ENCODE measurements around the gene TBX10. TPM values are rescaled to one million over a fixed set of nuclear protein-coding genes. Genes with fewer than 3 reads are reported as not detected.

TBX10 gene
- total RNA-seq, 1 donor from 2014 or later, result 0.14 TPM

- intact Hi-C loops (cut with micrococcal nuclease), result no loop called here
- no peaks in the 10 kb centered on the region for H3K9me3 ChIP-seq (replicated peaks)
- no peaks in the 10 kb centered on the region for H3K36me3 ChIP-seq
- no peak overlapping the region for H3K4me3 ChIP-seq
- peaks cover 42% of the 10 kb centered on the region for H3K27me3 ChIP-seq (ENCODE audit: low read depth)
- H3K4me1 ChIP-seq, result peaks cover 7% of the 10 kb centered on the region
- no peak overlapping the region for H3K27ac ChIP-seq (replicated peaks)
- no peak for TF ChIP-seq CTCF (IDR thresholded peaks at IDR 0.05; ENCODE audit: borderline replicate concordance)
- DNase-seq, result no peak
These were observed 2.6 kb downstream of the TBX10 start for GRCh38 chr11:67636962-67637361.

DNA sequence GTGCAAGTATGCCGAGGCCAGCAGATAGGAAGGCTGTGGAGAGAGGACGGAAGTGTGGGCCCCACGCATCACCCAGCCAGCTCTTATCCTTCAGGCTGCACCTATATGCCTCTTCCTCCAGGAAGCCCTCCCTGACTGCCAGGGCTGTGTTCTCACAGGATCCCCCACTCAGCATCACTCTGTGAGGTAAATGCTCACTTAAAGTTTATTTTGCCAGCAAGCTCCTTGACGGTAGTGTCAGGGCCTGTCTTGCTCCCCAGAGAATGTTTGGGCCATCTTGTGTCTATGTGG is 4.4 kb downstream of the TBX10 start:
- no peak for DNase-seq
- intact Hi-C loops (cut with micrococcal nuclease), result no loop called here
- Histone ChIP-seq H3K4me1 (peaks cover 23% of the 10 kb centered on the region), H3K36me3 (no peaks in the 10 kb centered on the region), H3K4me3 (no peak overlapping the region), H3K9me3 (replicated peaks) (no peaks in the 10 kb centered on the region), H3K27ac (replicated peaks) (no peak overlapping the region), H3K27me3 (ENCODE audit: low read depth) (peaks cover 28% of the 10 kb centered on the region)
- TF ChIP-seq CTCF (IDR thresholded peaks at IDR 0.05; ENCODE audit: borderline replicate concordance), result no peak

DNA sequence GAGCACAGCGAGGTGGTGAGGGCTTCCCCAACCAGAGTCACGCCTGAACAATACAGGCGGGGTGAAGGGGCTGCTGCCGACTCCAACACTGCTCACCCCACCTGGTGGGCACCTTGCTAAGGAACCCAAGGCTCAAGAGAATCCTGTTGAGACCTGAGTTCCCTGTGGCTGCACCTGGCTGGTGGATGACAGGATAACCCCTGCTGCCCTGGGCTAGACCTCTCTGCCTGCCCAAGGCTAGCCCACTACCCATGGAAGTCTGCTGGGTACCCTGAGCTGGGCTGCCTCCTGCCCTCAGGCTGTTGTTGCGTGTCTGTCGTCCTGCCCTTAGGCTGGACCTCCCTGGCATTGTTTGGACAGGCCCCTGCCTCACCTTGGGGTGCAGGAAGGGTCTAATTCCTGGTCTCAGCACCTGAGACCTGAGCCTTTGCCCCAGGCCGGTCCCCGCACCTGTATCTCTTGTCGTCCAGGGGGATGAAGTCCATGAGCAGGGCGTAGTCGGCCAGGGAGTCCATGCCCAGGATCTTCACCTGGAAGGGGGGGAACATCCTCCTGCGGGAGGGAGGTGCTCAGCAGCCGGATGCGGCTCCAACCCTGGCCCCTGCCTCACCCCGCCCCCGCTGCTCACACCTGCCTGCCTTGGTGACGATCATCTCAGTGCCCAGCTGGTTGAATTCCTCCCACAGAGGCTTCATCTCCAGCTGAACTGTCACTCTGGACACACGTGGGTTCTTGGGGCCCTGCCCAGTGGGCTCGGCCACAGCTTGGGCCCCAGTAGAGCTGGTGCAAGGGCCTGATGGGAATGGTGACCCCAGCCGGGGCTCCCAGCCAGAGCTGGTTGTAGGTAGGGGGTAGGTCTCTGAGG is 5.0 kb downstream of the TBX10 start:
- peaks cover 23% of the 10 kb centered on the region for H3K27me3 ChIP-seq (ENCODE audit: low read depth)
- TF ChIP-seq CTCF (IDR thresholded peaks at IDR 0.05; ENCODE audit: borderline replicate concordance), result no peak
- H3K9me3 ChIP-seq (replicated peaks), result no peaks in the 10 kb centered on the region
- peaks cover 24% of the 10 kb centered on the region for H3K4me1 ChIP-seq
- H3K27ac ChIP-seq (replicated peaks), result no peak overlapping the region
- H3K36me3 ChIP-seq, result no peaks in the 10 kb centered on the region
- H3K4me3 ChIP-seq, result no peak overlapping the region
- DNase-seq, result no peak
- intact Hi-C loops (cut with micrococcal nuclease), result no loop called here

DNA sequence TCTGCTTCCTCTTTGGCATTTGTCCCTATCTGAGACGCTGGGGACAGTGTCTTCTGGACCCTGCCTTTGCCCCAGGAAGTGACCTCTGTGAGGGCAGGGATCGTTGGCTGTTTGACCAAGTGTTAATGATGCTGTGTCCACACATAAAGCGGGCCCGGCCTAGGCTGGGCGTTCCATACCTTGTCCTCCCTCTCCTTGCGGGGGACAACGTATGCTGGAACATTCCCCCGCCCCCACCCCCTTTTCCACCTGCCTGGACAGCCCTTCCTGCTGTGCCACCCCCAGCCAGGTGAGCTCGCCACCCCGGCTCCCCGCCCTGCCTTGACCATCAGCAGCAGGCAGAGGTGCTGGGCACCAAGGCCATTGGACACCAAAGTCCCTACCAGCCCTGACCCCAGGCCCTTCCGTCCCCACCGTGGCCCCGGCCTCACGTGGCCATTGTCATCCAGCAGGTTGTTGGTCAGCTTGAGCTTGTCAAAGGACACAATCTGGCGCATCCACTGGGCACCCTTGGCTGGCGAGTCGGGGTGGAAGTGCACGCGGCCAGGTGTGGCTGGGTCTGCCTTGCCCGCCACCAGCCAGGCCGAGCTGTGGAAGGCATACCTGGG is 5.7 kb downstream of the TBX10 start:
- no peaks in the 10 kb centered on the region for H3K36me3 ChIP-seq
- no peak for TF ChIP-seq CTCF (IDR thresholded peaks at IDR 0.05; ENCODE audit: borderline replicate concordance)
- intact Hi-C loops (cut with micrococcal nuclease), result no loop called here
- DNase-seq, result no peak
- H3K9me3 ChIP-seq (replicated peaks), result no peaks in the 10 kb centered on the region
- H3K4me3 ChIP-seq, result no peak overlapping the region
- peaks cover 31% of the 10 kb centered on the region for H3K4me1 ChIP-seq
- peaks cover 15% of the 10 kb centered on the region for H3K27me3 ChIP-seq (ENCODE audit: low read depth)
- no peak overlapping the region for H3K27ac ChIP-seq (replicated peaks)

GRCh38 chr11:67632982-67633755 is 6.4 kb downstream of the TBX10 start:
- Histone ChIP-seq H3K4me3 (no peak overlapping the region), H3K27me3 (ENCODE audit: low read depth) (peaks cover 12% of the 10 kb centered on the region), H3K36me3 (no peaks in the 10 kb centered on the region), H3K27ac (replicated peaks) (peak overlapping the region; percentile 99), H3K9me3 (replicated peaks) (no peaks in the 10 kb centered on the region), H3K4me1 (peaks cover 38% of the 10 kb centered on the region)
- DNase-seq, result no peak
- TF ChIP-seq CTCF (IDR thresholded peaks at IDR 0.05; ENCODE audit: borderline replicate concordance), result no peak
- intact Hi-C loops (cut with micrococcal nuclease), result no loop called here

All from left ventricle myocardium inferior (tissue), 1 donor.